Activated naive CD8-positive, alpha-beta T cell treated with anti-CD3 and anti-CD28 coated beads for 36 hours (primary cell): Measurements from ENCODE around the gene VSIG10L. TPM values are rescaled to one million over a fixed set of nuclear protein-coding genes. Genes with fewer than 3 reads are reported as not detected.

ENCODE experiments used
- DNase-seq: peaks from one replicate; pipeline ENCODE4 v3.0.0; 2021
- H3K27ac Mint-ChIP-seq: one replicate; pipeline ENCODE4 v1.8.0; 2022; ENCODE audit warnings: mild to moderate bottlenecking, moderate library complexity, mixed read lengths
- H3K27me3 Mint-ChIP-seq: one replicate; pipeline ENCODE4 v1.8.0; 2022; ENCODE audit warnings: mild to moderate bottlenecking, mixed read lengths
- H3K36me3 Mint-ChIP-seq: one replicate; pipeline ENCODE4 v1.8.0; 2021; ENCODE audit warnings: mild to moderate bottlenecking, mixed read lengths
- H3K4me1 Mint-ChIP-seq: one replicate; pipeline ENCODE4 v1.8.0; 2021; ENCODE audit warnings: mixed read lengths
- H3K4me3 Mint-ChIP-seq: one replicate; pipeline ENCODE4 v1.8.0; 2022; ENCODE audit warnings: mild to moderate bottlenecking, moderate library complexity, mixed read lengths
- H3K9me3 Mint-ChIP-seq: one replicate; pipeline ENCODE4 v1.8.0; 2022; ENCODE audit warnings: mixed read lengths
- total RNA-seq, 2 experiments: library from RNA; stranded (reverse); gene quantifications; one replicate each; pipeline ENCODE4 v1.2.3, GENCODE V29; 2021

The VSIG10L gene
- total RNA-seq, 2 experiments from 2014 or later = 1.3 to 1.6 TPM

DNA sequence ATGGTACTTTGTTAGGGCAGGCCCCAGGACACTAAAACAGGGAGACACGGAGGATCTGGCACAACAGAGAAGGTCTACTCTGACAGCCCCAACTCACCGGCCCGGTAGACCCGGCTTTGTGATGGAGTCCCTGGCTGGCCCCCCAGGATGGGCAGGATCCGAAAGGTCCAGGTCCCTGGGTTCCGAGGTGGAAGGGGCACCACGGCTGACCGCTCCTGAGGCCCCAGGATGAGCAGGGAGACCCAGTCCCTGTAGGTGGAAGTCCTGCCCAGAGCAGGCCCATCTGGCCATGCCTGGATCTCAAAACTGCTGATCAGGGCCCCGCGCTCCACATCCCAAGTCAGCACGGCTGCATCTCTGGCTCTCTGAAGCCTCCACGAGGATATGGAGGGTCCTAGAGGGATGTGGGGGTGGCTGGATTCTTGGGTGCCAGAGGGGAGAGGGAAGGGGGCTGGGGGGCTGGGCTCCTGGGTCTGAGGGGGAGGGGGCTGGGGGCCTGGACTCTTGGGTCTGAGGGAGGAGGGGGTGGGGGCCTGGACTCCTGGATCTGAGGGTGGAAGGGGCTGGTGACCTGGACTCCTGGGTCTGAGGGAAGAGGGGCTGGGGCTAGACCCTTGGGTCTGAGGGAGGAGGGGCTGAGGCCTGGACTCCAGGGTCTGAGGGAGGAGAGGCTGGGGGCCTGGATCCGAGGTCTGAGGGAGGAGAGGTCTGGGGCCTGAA lies 4.6 kb downstream of the VSIG10L start:
- H3K4me1 Mint-ChIP-seq = peaks cover 9% of the 10 kb centered on the region
- H3K9me3 Mint-ChIP-seq = no peaks in the 10 kb centered on the region
- H3K4me3 Mint-ChIP-seq = no peak overlapping the region
- peaks cover 9% of the 10 kb centered on the region for H3K27me3 Mint-ChIP-seq
- no peak overlapping the region for H3K27ac Mint-ChIP-seq
- no peaks in the 10 kb centered on the region for H3K36me3 Mint-ChIP-seq
- DNase-seq = no peak

- Mint-ChIP-seq H3K4me3 (no peak overlapping the region), H3K4me1 (peaks cover 4% of the 10 kb centered on the region), H3K27me3 (peaks cover 28% of the 10 kb centered on the region), H3K9me3 (no peaks in the 10 kb centered on the region), H3K36me3 (no peaks in the 10 kb centered on the region), H3K27ac (no peak overlapping the region)
- peak; percentile 30 for DNase-seq
Observed at GRCh38 chr19:51333836-51334460, 8.0 kb downstream of the VSIG10L start.

- Mint-ChIP-seq H3K27me3 (peaks cover 50% of the 10 kb centered on the region), H3K4me3 (no peak overlapping the region), H3K36me3 (no peaks in the 10 kb centered on the region), H3K4me1 (peaks cover 3% of the 10 kb centered on the region), H3K27ac (no peak overlapping the region), H3K9me3 (no peaks in the 10 kb centered on the region)
- DNase-seq = no peak
Observed at GRCh38 chr19:51331716-51332115, 10.2 kb downstream of the VSIG10L start.

- H3K9me3 Mint-ChIP-seq = no peaks in the 10 kb centered on the region
- H3K4me1 Mint-ChIP-seq = peaks cover 3% of the 10 kb centered on the region
- H3K36me3 Mint-ChIP-seq = no peaks in the 10 kb centered on the region
Observed at GRCh38 chr19:51331193-51331592, 10.7 kb downstream of the VSIG10L start.

DNA sequence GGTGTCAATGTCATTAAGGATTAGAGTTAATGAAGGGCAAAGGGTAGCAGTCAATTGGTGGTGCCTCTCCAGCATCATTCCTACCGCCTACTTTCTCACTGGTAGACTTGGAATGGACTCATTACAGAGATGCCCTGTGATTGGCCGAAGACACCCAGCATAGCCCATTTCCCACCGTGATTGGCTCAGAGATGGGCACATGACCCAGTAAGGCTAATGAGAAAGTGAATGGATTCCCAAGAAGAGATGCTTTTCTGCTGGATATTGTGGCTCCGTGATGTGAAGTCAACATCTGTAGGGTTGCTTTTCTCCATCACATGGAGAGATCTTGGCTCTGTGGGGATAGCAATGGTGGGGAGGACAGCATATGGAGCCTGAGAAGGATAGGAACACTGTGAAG lies 11.6 kb downstream of the VSIG10L start:
- Mint-ChIP-seq H3K27me3 (peaks cover 59% of the 10 kb centered on the region), H3K4me3 (no peak overlapping the region), H3K4me1 (peaks cover 7% of the 10 kb centered on the region)

More at GRCh38 chr19:51331193-51331592, 10.7 kb downstream of the VSIG10L start:
- DNase-seq = no peak
- H3K27me3 Mint-ChIP-seq = peaks cover 52% of the 10 kb centered on the region
- H3K4me3 Mint-ChIP-seq = no peak overlapping the region
- no peak overlapping the region for H3K27ac Mint-ChIP-seq

GRCh38 chr19:51329411-51329810 lies 12.5 kb downstream of the VSIG10L start:
- Mint-ChIP-seq H3K27ac (no peak overlapping the region), H3K9me3 (no peaks in the 10 kb centered on the region), H3K36me3 (no peaks in the 10 kb centered on the region), H3K27me3 (peaks cover 68% of the 10 kb centered on the region), H3K4me3 (no peak overlapping the region), H3K4me1 (peaks cover 7% of the 10 kb centered on the region)
- no peak for DNase-seq

More for the DNA sequence above, 11.6 kb downstream of the VSIG10L start:
- no peak for DNase-seq
- H3K27ac Mint-ChIP-seq = no peak overlapping the region
- no peaks in the 10 kb centered on the region for H3K36me3 Mint-ChIP-seq
- no peaks in the 10 kb centered on the region for H3K9me3 Mint-ChIP-seq

- peaks cover 86% of the 10 kb centered on the region for H3K27me3 Mint-ChIP-seq
- no peak overlapping the region for H3K27ac Mint-ChIP-seq
- peak; percentile 67 for DNase-seq
- no peaks in the 10 kb centered on the region for H3K9me3 Mint-ChIP-seq
- H3K4me1 Mint-ChIP-seq = peaks cover 7% of the 10 kb centered on the region
- H3K36me3 Mint-ChIP-seq = no peaks in the 10 kb centered on the region
- H3K4me3 Mint-ChIP-seq = peak overlapping the region; percentile 46
Observed at GRCh38 chr19:51327066-51328001, 14.6 kb downstream of the VSIG10L start.

GRCh38 chr19:51326216-51327065 lies 15.5 kb downstream of the VSIG10L start:
- H3K4me3 Mint-ChIP-seq = no peak overlapping the region
- no peak overlapping the region for H3K27ac Mint-ChIP-seq
- peaks cover 7% of the 10 kb centered on the region for H3K4me1 Mint-ChIP-seq
- no peaks in the 10 kb centered on the region for H3K36me3 Mint-ChIP-seq
- DNase-seq = no peak
- peaks cover 83% of the 10 kb centered on the region for H3K27me3 Mint-ChIP-seq
- H3K9me3 Mint-ChIP-seq = no peaks in the 10 kb centered on the region

GRCh38 chr19:51325161-51325976 lies 16.6 kb downstream of the VSIG10L start:
- peaks cover 79% of the 10 kb centered on the region for H3K27me3 Mint-ChIP-seq

DNA sequence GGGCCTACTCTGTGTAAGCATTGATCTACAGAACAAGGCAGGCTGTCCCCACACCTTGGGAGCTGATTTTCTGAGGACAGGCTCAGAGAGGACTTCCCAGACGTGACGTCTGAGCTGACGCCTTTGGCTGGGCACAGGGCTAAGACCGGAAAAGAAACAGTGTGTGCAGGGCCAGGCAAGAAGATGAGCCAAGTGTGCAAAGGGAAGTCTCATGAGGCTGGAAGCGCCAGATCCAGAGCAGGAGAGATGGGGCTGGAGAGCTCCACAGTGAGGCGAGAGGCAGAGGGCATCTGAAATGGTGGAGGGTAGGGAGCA lies 17.8 kb downstream of the VSIG10L start:
- Mint-ChIP-seq H3K4me3 (no peak overlapping the region), H3K27me3 (peaks cover 68% of the 10 kb centered on the region), H3K36me3 (no peaks in the 10 kb centered on the region), H3K4me1 (peaks cover 7% of the 10 kb centered on the region), H3K9me3 (no peaks in the 10 kb centered on the region), H3K27ac (no peak overlapping the region)
- no peak for DNase-seq

More at GRCh38 chr19:51325161-51325976, 16.6 kb downstream of the VSIG10L start:
- no peaks in the 10 kb centered on the region for H3K36me3 Mint-ChIP-seq
- H3K4me1 Mint-ChIP-seq = peaks cover 7% of the 10 kb centered on the region
- H3K9me3 Mint-ChIP-seq = no peaks in the 10 kb centered on the region
- no peak overlapping the region for H3K4me3 Mint-ChIP-seq
- H3K27ac Mint-ChIP-seq = peak overlapping the region; percentile 6
- no peak for DNase-seq

- H3K36me3 Mint-ChIP-seq = no peaks in the 10 kb centered on the region
- DNase-seq = no peak
- H3K9me3 Mint-ChIP-seq = no peaks in the 10 kb centered on the region
- H3K4me1 Mint-ChIP-seq = peaks cover 7% of the 10 kb centered on the region
- no peak overlapping the region for H3K4me3 Mint-ChIP-seq
- H3K27ac Mint-ChIP-seq = no peak overlapping the region
- peaks cover 65% of the 10 kb centered on the region for H3K27me3 Mint-ChIP-seq
Observed at GRCh38 chr19:51323481-51324166, 18.3 kb downstream of the VSIG10L start.

DNA sequence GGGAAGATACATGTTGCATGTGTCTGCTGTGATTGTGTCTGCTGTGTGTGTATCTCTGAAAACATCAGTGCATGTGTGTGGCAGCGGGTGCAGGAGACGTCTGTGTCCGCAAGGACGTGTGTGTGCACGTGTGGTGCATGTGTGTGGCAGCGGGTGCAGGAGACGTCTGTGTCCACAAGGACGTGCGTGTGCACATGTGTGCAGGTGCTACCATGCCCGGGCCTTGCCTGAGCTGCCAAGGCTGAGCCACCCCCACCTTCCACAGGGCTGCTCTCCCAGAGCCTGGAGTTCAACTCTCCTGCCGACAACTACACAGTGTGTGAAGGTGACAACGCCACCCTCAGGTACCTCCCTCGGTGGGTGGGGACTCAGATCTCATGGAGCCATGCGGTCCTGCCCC lies 20.1 kb downstream of the VSIG10L start:
- Mint-ChIP-seq H3K4me3 (no peak overlapping the region), H3K27ac (no peak overlapping the region), H3K9me3 (no peaks in the 10 kb centered on the region), H3K4me1 (peaks cover 4% of the 10 kb centered on the region), H3K27me3 (peaks cover 55% of the 10 kb centered on the region), H3K36me3 (no peaks in the 10 kb centered on the region)
- DNase-seq = no peak

GRCh38 chr19:51320280-51320657 lies 21.7 kb downstream of the VSIG10L start:
- no peaks in the 10 kb centered on the region for H3K4me1 Mint-ChIP-seq
- H3K9me3 Mint-ChIP-seq = peaks cover 2% of the 10 kb centered on the region
- H3K4me3 Mint-ChIP-seq = no peak overlapping the region
- no peak for DNase-seq
- H3K27me3 Mint-ChIP-seq = peaks cover 40% of the 10 kb centered on the region
- H3K27ac Mint-ChIP-seq = no peak overlapping the region
- no peaks in the 10 kb centered on the region for H3K36me3 Mint-ChIP-seq
